Thymus (tissue), 11 donors: ENCODE data around the gene PAM16. TPM values are rescaled to one million over a fixed set of nuclear protein-coding genes. Genes with fewer than 3 reads are reported as not detected.

Experiments
- DNase-seq, 9 donors: peaks; one replicate each; pipeline ENCODE4 v3.0.0-alpha.2; 2013; ENCODE audit warnings: low spot score in 9 of 9, low read depth in 6 of 9, missing footprints in 1 of 9
- H3K27ac ChIP-seq, 2 donors: one replicate each; pipeline ENCODE4 v1.5.1; 2013; ENCODE audit warnings: control low read depth in 1 of 2, low read depth in 1 of 2, low read length in 1 of 2, mild to moderate bottlenecking in 1 of 2, moderate library complexity in 1 of 2
- H3K27me3 ChIP-seq, 2 donors: one replicate each; pipeline ENCODE4 v1.5.1; 2013; ENCODE audit warnings: low read length in 1 of 2; ENCODE audit not compliant: control insufficient read depth in 2 of 2, insufficient read depth in 1 of 2
- H3K36me3 ChIP-seq, 2 donors: one replicate each; pipeline ENCODE4 v1.5.1; 2013; ENCODE audit warnings: low read length in 1 of 2, mild to moderate bottlenecking in 1 of 2, moderate library complexity in 1 of 2; ENCODE audit not compliant: control insufficient read depth in 2 of 2, insufficient read depth in 2 of 2
- H3K4me1 ChIP-seq, 2 donors: one replicate each; pipeline ENCODE4 v1.5.1; 2013; ENCODE audit warnings: low read length in 2 of 2; ENCODE audit not compliant: control insufficient read depth in 2 of 2, insufficient read depth in 2 of 2
- H3K4me3 ChIP-seq, 2 donors: one replicate each; pipeline ENCODE4 v1.5.1; 2013; ENCODE audit warnings: low read length in 2 of 2, control low read depth in 1 of 2, mild to moderate bottlenecking in 1 of 2
- H3K9me3 ChIP-seq, 2 donors: one replicate each; pipeline ENCODE4 v1.5.1; 2013; ENCODE audit warnings: low read length in 1 of 2, mild to moderate bottlenecking in 1 of 2; ENCODE audit not compliant: control insufficient read depth in 2 of 2, insufficient read depth in 1 of 2
- WGBS: extraction: QIAGEN DNeasy Blood & Tissue Kit; methylation state at CpG from one replicate; pipeline ENCODE4 v1.1.7; 2013; 5-methylcytosine and 5-hydroxymethylcytosine counted together
- polyA plus RNA-seq: library from polyadenylated mRNA; stranded (reverse); fragments of 200-250 nt; gene quantifications from one replicate; pipeline ENCODE4 v1.2.3, GENCODE V29; 2013
- total RNA-seq: library from RNA; stranded (reverse); fragments of 120-200 nt; gene quantifications from one replicate; pipeline ENCODE4 v1.2.4, GENCODE V29; 2013
- donor health status: healthy.

The PAM16 gene
- total and polyA plus RNA-seq, 2 donors, result 33.2 to 86.9 TPM

DNA sequence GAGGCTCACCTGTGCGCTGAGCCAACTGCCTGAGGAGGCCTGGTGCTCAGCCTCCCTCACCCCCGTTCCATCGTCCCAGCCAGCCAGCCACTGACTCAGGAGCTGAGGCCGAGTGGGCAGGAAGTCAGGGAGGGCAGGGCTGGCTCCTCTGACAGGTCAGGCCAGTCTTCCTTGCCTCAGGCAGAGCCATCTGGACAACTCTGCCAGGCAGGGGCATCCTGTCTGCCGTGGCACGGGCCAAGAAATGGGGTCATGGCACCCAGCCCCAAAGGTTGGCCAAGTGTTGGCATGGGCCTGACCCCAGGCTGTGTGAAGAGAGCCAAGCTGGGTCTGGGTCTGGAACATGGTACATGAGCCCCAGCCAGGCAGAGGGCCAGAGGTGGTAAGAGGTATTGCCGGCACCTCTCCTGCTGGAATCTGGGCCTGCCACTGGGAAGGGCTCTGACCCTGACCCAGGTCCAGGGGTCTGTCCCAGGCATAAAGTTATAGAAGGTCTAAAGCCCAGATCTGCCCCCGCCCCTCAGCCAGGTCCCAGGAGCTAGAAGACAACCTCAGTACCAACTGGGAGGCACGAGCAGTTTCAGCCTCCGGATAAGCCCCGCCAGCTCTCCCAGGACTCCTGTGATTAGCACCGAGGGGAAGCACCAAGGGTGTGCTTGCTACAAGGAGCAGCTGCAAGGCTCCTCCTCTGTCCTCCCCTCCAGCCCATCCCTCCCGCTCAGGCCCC lies 18.0 kb upstream of the PAM16 start:
- Histone ChIP-seq H3K36me3 (peaks cover 7 to 16% of the 10 kb centered on the region in 2 donors), H3K4me3 (no peak overlapping the region), H3K27ac (no peak overlapping the region), H3K27me3 (peaks cover 10 to 19% of the 10 kb centered on the region in 2 donors), H3K9me3 (no peaks in the 10 kb centered on the region), H3K4me1 (peaks cover 10 to 26% of the 10 kb centered on the region in 2 donors)
- no peak for DNase-seq
- WGBS, result 95% methylated on average over 13 of the region's 13 CpGs

DNA sequence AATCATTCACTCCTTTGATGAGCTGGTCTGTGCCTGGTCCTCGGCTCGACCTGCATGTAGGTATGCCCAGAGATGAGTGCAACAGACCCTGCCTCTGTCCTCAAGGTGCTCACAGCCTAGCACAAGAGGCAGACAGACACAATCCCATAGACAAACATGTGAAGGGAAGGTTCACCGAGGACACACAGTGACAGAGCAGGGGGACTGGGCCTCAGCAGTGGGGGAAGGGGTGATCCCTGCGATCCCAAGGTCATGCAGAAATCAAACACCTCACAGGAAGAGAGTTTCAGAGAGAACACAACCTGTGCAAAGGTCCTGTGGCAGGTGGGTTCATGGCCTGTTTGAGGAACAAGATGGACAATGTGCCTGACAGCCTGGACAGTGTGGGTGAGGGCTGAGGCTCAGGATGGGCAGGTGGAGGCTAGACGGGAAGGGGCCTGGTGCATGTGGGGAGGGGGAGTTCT lies 16.3 kb upstream of the PAM16 start:
- H3K9me3 ChIP-seq, result no peaks in the 10 kb centered on the region
- peaks cover 16 to 24% of the 10 kb centered on the region in 2 donors for H3K36me3 ChIP-seq
- no peak for DNase-seq
- 99% methylated on average over 5 of the region's 5 CpGs for WGBS
- H3K27me3 ChIP-seq, result peaks cover 4 to 9% of the 10 kb centered on the region in 2 donors
- peaks cover 9 to 21% of the 10 kb centered on the region in 2 donors for H3K4me1 ChIP-seq
- H3K4me3 ChIP-seq, result no peak overlapping the region
- H3K27ac ChIP-seq, result no peak overlapping the region

DNA sequence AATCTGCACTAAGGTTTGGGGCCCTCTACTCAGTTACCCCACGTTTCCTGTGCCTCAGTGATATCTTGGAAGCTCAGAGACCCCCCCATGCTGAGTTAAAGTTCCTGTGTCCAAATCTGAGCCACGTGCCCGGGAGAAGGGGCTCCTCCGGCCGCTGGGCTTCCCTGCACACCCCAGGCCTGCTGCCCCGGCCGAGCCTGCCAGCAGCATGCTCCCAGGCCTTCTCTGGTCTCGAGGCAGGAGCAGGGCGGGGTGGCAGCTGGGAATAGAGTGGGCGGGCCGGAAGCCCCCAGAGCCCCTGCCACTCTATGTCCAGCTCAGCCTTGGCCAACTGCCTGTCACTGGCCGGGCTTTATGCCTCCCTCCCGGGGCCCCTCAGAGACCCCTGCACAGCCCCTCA lies 14.9 kb upstream of the PAM16 start:
- WGBS, result 98% methylated on average over 13 of the region's 13 CpGs
- Histone ChIP-seq H3K4me1 (peaks cover 0 to 11% of the 10 kb centered on the region in 2 donors), H3K27ac (no peak overlapping the region), H3K9me3 (peaks cover 0 to 1% of the 10 kb centered on the region in 2 donors), H3K27me3 (no peaks in the 10 kb centered on the region), H3K4me3 (no peak overlapping the region), H3K36me3 (peaks cover 27 to 37% of the 10 kb centered on the region in 2 donors)
- no peak for DNase-seq

DNA sequence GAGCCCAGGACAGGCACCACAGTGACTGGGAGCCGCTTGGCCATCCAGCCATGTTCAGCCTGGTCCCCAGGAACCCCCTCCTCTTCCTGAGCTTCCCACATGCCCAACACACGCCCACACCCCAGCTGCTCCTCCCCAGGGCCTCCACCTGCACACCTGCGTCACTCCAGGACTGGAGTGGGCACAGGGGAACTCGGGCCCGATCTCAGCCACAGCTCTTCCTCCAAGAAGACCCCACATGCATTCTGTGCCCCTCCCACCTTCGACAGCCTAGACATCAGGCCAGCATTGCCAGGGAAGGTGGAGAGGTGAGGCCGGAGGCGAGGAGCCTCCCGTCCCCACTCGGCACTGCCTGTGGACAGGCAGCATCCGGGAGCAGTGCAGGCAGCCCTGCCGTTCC lies 14.5 kb upstream of the PAM16 start:
- Histone ChIP-seq H3K9me3 (peaks cover 0 to 2% of the 10 kb centered on the region in 2 donors), H3K4me1 (peaks cover 0 to 7% of the 10 kb centered on the region in 2 donors), H3K4me3 (no peak overlapping the region), H3K36me3 (peaks cover 29 to 41% of the 10 kb centered on the region in 2 donors), H3K27ac (no peak overlapping the region), H3K27me3 (no peaks in the 10 kb centered on the region)
- 97% methylated on average over 12 of the region's 12 CpGs for WGBS
- no peak for DNase-seq

DNA sequence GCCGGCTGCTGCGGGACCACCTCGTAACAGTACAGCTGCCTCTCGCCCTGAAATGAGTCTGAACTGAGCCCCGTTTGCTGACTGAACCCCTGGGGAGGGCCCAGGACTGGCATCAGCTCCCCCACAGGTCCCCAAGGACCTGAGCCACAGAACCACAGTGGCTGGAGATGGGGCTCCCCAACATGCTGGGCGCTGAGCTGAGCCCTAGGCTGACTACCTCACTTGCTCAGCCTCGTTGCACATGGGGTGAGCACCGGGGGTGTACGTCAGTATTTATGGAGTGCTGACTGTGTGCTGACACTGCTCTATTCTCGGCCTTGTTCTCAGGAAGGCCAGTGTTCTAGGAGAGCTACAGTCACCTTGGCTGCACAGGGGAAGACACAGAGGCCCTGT lies 13.9 kb upstream of the PAM16 start:
- H3K27me3 ChIP-seq, result no peaks in the 10 kb centered on the region
- peaks cover 0 to 2% of the 10 kb centered on the region in 2 donors for H3K9me3 ChIP-seq
- no peak overlapping the region for H3K4me3 ChIP-seq
- DNase-seq, result no peak
- H3K27ac ChIP-seq, result no peak overlapping the region
- 96% methylated on average over 10 of the region's 10 CpGs for WGBS
- H3K4me1 ChIP-seq, result peaks cover 0 to 3% of the 10 kb centered on the region in 2 donors
- peaks cover 35 to 47% of the 10 kb centered on the region in 2 donors for H3K36me3 ChIP-seq

DNA sequence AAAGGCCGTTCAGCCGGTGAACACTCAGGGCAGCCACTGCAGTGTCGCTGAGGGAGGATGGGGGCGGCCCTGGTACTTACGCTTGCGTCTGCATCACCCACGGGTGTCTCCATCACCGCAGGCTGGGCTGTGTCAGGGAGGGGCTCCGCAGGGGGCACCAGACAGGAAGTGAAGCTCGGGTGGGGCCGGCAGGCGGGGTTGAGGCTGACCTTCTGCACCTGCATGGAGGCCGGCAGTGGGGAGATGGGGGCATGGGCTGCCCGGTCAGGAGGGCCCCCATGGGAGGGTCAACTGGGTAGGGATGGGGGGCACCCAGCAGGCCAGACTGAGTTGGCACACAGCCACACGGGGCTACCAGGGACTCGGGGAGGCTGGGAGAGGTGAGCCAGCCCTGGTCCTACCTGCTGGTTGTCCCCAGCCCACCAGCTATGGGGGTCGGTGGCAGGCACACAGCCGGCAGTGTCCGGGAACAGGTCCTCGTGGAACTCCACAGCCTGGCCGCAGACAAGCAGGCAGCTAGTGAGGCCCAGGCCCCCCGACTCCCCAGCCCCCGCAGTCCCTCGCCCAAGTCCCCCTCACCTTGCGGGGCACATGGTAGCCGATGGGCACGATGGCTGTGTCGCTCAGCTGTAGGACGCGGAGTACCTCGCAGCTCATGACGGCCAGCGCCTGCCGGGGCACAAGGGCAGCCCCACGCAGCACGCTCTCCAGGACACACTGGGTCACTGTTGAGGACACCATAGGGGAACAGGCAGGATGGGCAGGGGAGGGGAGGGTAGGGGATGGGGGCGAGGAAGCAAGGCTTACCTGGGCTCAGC lies 13.3 kb upstream of the PAM16 start:
- WGBS, result 96% methylated on average over 37 of the region's 37 CpGs
- peaks cover 0 to 2% of the 10 kb centered on the region in 2 donors for H3K9me3 ChIP-seq
- H3K4me3 ChIP-seq, result no peak overlapping the region
- no peaks in the 10 kb centered on the region for H3K27me3 ChIP-seq
- peaks cover 36 to 51% of the 10 kb centered on the region in 2 donors for H3K36me3 ChIP-seq
- H3K27ac ChIP-seq, result no peak overlapping the region
- no peaks in the 10 kb centered on the region for H3K4me1 ChIP-seq
- DNase-seq, result no peak

DNA sequence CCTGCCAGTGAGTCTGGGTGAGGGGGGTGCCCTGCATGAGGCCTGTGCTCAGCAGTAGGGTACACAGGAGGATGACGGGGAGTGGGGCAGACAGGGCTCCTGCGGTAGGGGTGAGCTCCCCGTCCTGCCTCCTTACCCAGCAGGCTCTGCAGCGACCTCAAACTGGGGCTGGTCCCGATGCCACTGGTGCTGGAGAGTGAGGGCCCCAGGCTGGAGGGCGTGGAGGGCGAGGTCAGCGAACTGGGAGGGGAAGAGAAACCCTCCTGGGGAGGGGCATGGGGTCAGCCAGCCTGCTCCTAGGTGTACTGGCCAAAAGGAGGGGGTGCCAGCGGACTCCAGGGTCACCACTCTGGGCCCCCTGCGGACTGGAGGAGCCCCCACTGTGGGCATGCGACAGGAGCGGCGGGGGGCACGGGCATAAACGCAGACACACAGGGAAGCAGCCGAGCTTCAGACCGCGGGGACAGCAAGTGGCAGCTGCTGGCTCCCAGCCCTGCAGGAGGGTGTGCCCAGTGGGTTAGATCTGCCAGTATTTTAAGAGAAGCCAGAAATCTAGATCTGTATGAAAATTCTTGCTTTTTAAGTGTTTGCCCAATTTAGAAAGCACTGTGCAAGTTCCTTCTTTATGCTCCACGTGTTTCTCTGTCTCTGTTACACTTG lies 11.5 kb upstream of the PAM16 start:
- Histone ChIP-seq H3K4me3 (no peak overlapping the region), H3K36me3 (peaks cover 42 to 60% of the 10 kb centered on the region in 2 donors), H3K27me3 (no peaks in the 10 kb centered on the region), H3K27ac (no peak overlapping the region), H3K4me1 (no peaks in the 10 kb centered on the region), H3K9me3 (peaks cover 0 to 2% of the 10 kb centered on the region in 2 donors)
- no peak for DNase-seq
- 95% methylated on average over 19 of the region's 19 CpGs for WGBS

DNA sequence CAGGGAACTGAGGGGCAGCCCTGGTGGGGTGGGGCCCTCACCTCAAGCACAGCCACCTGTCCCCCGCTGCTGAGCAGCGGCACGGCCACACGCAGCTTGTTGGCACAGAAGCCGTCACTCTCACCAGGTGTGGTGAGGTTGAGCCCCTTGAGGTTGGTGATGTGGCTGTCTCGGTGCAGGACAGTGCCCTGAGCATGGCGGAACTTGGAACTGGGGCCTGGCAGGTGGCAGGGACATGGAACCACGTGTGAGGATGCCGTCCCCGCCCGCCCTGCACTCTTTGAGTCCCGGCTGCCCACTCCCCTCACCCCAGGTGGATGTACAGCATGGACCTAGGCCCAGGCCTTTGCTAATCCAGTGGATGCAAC lies 10.8 kb upstream of the PAM16 start:
- 96% methylated on average over 12 of the region's 12 CpGs for WGBS
- no peak for DNase-seq
- H3K36me3 ChIP-seq, result peaks cover 43 to 64% of the 10 kb centered on the region in 2 donors

More for the DNA sequence above, 10.8 kb upstream of the PAM16 start:
- Histone ChIP-seq H3K4me3 (no peak overlapping the region), H3K9me3 (peaks cover 0 to 2% of the 10 kb centered on the region in 2 donors), H3K4me1 (no peaks in the 10 kb centered on the region), H3K27me3 (no peaks in the 10 kb centered on the region), H3K27ac (no peak overlapping the region)
